ENCODE results near the gene HIVEP2. TPM values are rescaled to one million over a fixed set of nuclear protein-coding genes. Genes with fewer than 3 reads are reported as not detected.

HIVEP2 gene
- total and polyA plus RNA-seq, 3 donors from 2014 or later = 4.7 to 10.8 (median 10.7) TPM

DNA sequence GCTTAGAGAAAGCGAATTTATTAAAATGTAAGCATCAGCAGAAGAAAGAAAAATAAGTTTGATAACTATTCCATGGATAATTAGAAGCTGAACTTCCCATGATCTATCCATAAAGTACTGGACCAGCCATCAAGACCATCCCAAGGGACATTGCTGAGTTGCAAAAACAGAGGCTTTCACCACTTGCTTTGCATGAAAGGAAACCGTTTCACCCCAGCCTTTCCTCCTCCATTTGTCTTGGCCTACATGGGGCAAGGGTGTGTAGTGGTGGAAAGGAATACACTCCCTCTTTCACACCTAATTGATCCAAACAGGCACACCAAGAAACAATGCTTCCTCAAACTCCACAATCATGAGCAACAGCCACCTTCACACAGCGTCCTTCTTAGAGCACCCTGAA lies 10.4 kb downstream of the HIVEP2 start:
- no peak overlapping the region for H3K27ac ChIP-seq
- no peaks in the 10 kb centered on the region for H3K4me1 ChIP-seq
- no peak for TF ChIP-seq POLR2A (IDR thresholded peaks at IDR 0.05)
- TF ChIP-seq, protein P1, sequence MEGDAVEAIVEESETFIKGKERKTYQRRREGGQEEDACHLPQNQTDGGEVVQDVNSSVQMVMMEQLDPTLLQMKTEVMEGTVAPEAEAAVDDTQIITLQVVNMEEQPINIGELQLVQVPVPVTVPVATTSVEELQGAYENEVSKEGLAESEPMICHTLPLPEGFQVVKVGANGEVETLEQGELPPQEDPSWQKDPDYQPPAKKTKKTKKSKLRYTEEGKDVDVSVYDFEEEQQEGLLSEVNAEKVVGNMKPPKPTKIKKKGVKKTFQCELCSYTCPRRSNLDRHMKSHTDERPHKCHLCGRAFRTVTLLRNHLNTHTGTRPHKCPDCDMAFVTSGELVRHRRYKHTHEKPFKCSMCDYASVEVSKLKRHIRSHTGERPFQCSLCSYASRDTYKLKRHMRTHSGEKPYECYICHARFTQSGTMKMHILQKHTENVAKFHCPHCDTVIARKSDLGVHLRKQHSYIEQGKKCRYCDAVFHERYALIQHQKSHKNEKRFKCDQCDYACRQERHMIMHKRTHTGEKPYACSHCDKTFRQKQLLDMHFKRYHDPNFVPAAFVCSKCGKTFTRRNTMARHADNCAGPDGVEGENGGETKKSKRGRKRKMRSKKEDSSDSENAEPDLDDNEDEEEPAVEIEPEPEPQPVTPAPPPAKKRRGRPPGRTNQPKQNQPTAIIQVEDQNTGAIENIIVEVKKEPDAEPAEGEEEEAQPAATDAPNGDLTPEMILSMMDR (IDR thresholded peaks at IDR 0.05) = no peak
- H3K9me3 ChIP-seq = no peaks in the 10 kb centered on the region
- whole genome bisulfite sequencing, 2 donors = 80 to 85% methylated on average over 3 of the region's 3 CpGs
- intact Hi-C loops (cut with DNase I; ENCODE audit: low total_unique reads) = no loop called here
- no peaks in the 10 kb centered on the region for H3K27me3 ChIP-seq
- no peak for DNase-seq
- H3K36me3 ChIP-seq (ENCODE audit: low read depth, missing control alignments) = no peaks in the 10 kb centered on the region
- no peak overlapping the region for H3K4me3 ChIP-seq

DNA sequence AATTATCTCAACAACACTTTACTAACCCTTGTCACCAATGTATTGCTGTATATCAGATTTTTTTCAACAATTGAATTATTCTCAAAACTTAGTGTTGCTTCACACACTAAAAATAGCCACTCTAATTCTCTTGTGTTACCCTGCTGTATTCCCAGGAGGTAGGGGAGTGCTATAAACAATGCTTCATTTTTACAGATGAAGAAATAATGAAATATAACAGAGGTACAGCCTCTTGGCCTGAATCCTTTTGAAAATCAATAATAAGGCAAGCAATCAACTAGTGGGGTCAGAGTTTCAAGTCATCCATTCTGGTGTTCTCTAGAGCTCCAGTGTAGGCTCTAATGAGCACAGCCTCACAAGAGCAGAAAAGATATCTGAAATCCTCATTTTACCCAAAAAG lies 10.9 kb downstream of the HIVEP2 start:
- TF ChIP-seq, protein P1 (IDR thresholded peaks at IDR 0.05) = no peak
- TF ChIP-seq POLR2A (IDR thresholded peaks at IDR 0.05) = no peak
- H3K4me1 ChIP-seq = no peaks in the 10 kb centered on the region
- H3K27me3 ChIP-seq = no peaks in the 10 kb centered on the region
- no peak overlapping the region for H3K4me3 ChIP-seq
- H3K27ac ChIP-seq = no peak overlapping the region
- no peaks in the 10 kb centered on the region for H3K9me3 ChIP-seq
- no peaks in the 10 kb centered on the region for H3K36me3 ChIP-seq (ENCODE audit: low read depth, missing control alignments)
- DNase-seq = no peak
- intact Hi-C loops (cut with DNase I; ENCODE audit: low total_unique reads) = no loop called here

DNA sequence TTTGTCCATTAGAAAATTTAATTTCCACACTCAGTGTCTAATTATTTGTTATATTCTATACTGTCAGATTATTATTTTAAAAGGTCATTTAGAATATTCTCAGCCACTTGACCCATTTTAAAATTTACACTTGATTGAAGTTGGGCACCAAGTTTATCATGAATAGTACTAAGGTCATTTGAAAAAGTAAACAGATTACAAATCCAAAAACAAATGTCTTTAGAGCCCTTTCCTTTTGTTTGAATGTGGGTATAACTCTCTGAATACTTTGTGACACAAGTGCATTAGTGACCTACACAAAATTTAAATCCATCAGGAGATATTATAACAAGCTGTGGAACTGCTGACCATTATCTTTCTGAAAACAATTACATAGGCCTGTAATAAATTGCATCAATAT lies 11.3 kb downstream of the HIVEP2 start:
- H3K4me1 ChIP-seq = no peaks in the 10 kb centered on the region
- no peak for TF ChIP-seq POLR2A (IDR thresholded peaks at IDR 0.05)
- TF ChIP-seq, protein P1 (IDR thresholded peaks at IDR 0.05) = no peak
- no peaks in the 10 kb centered on the region for H3K27me3 ChIP-seq
- H3K36me3 ChIP-seq (ENCODE audit: low read depth, missing control alignments) = no peaks in the 10 kb centered on the region
- intact Hi-C loops (cut with DNase I; ENCODE audit: low total_unique reads) = no loop called here
- no peak overlapping the region for H3K4me3 ChIP-seq
- H3K27ac ChIP-seq = no peak overlapping the region
- no peak for DNase-seq
- H3K9me3 ChIP-seq = no peaks in the 10 kb centered on the region

DNA sequence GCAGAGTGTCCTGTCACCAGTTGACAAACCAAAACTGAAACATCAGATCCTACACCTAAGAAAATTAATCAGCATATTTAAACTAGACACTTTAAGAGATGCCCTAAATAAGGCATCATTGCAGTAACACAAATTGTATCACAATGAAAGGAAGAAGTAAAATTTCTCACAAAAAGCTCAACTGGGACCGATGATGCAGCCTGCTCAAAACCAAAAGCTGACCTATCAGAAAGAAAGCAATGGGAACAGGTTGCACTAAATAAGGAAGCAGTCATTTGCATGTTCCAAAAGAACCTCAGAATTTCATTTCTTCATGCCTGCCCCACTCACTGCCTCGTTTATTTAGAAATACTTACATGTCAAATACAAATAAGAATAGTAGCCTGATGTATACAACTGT lies 12.1 kb downstream of the HIVEP2 start:
- DNase-seq = no peak
- Histone ChIP-seq H3K36me3 (ENCODE audit: low read depth, missing control alignments) (no peaks in the 10 kb centered on the region), H3K4me3 (no peak overlapping the region), H3K27ac (no peak overlapping the region), H3K27me3 (no peaks in the 10 kb centered on the region), H3K4me1 (no peaks in the 10 kb centered on the region), H3K9me3 (no peaks in the 10 kb centered on the region)
- intact Hi-C loops (cut with DNase I; ENCODE audit: low total_unique reads) = no loop called here
- WGBS, 2 donors = 83 to 86% methylated on average over 2 of the region's 2 CpGs
- no peak for TF ChIP-seq POLR2A (IDR thresholded peaks at IDR 0.05)
- TF ChIP-seq, protein P1 (IDR thresholded peaks at IDR 0.05) = no peak

DNA sequence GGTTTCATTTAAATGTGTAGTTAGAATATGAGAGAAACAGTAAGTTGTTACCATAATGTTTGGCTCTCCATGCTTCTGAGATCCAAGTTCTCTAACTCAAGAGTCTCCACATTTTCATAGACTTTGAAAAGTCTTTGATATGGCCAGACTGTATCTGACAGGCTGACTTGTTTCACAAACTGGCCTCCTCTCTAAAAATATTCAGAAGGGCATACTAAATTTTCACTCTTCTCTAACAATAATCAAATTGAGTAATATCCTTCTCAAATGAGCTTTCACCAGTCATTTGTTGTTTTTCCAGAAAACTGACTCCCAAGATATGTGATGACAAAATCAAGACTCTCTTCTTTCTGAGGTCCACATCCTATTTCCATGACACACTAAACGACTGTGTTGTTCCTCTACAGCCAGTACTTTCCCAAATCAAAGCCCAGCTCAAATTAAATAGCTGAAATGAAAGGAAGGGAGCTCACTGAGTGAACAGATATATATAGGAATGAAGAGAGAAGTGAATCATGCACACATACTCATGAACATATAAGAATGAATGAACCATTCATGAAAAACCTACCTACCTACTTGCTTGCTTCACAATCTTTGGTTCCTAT lies 15.1 kb downstream of the HIVEP2 start:
- intact Hi-C loops (cut with DNase I; ENCODE audit: low total_unique reads) = no loop called here

More for the DNA sequence above, 15.1 kb downstream of the HIVEP2 start:
- TF ChIP-seq POLR2A (IDR thresholded peaks at IDR 0.05) = no peak
- TF ChIP-seq, protein P1 (IDR thresholded peaks at IDR 0.05) = no peak
- Histone ChIP-seq H3K27me3 (no peaks in the 10 kb centered on the region), H3K36me3 (ENCODE audit: low read depth, missing control alignments) (no peaks in the 10 kb centered on the region), H3K4me3 (no peak overlapping the region), H3K27ac (no peak overlapping the region), H3K9me3 (no peaks in the 10 kb centered on the region), H3K4me1 (no peaks in the 10 kb centered on the region)
- 66 to 86% methylated on average over 1 of the region's 1 CpG for WGBS, 2 donors
- no peak for DNase-seq
